ENCODE data around the gene WBP2.
A peak's percentile ranks its signal among the peaks of the same experiment; 100 is the strongest.

GRCh38 chr17:75855310-75856061 lies at the start of gene WBP2:
- TF ChIP-seq SIN3A (IDR thresholded peaks at IDR 0.05; ENCODE audit: borderline replicate concordance, insufficient read depth, low read length) = peak; percentile 94; the same call in 1 of the 2 replicates
- TF ChIP-seq REST (IDR thresholded peaks at IDR 0.05; ENCODE audit: insufficient read depth in 1 of 2, low read depth in 2 of 2, low read length in 2 of 2) = 0 out of 4 replicates have a peak, but pooled peaks of 1 of the 2 experiments have one; percentile 15
